ENCODE measurements around the gene LMO4.

Gene LMO4

DNA sequence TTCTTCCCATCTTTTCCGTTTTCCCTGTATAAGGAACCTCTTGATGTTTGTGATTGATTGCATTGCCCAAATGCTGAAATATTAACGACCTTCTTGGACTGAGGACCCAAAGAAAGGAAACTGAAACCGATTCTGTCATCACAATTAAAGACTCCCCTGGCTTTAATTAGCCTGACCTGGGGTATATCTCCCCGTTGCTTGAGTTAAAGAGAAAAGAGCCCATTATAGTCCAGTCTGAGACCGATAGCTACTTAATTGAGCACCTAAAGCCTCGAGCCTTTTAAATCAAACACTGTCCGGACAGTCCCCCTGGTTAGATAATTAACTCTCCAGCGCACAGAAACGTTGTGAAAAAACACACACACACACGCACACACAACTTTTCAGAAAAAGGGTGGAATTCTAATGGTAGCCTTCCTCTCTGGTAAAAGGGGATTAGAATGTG lies 8.0 kb downstream of the LMO4 start:
- Histone ChIP-seq H3K9me3 (ENCODE audit: control insufficient read depth, insufficient read depth, low read length) (no peaks in the 10 kb centered on the region), H3K9me2 (replicated peaks; ENCODE audit: control insufficient read depth, low read length) (no peaks in the 10 kb centered on the region), H3K27me3 (ENCODE audit: control insufficient read depth, low read length) (peaks cover 8% of the 10 kb centered on the region), H3K79me2 (ENCODE audit: control insufficient read depth, low read length) (peaks cover 32% of the 10 kb centered on the region), H3K4me2 (ENCODE audit: low read length) (no peak overlapping the region), H3K36me3 (ENCODE audit: control insufficient read depth, low read length) (peaks cover 65% of the 10 kb centered on the region), H3K27ac (ENCODE audit: low read depth, low read length) (no peak overlapping the region), H4K20me1 (ENCODE audit: control insufficient read depth, insufficient read depth, low read depth, low read length) (peaks cover 13% of the 10 kb centered on the region; the same call in 1 of the 2 replicates), H3K4me3 (ENCODE audit: low read length) (no peak overlapping the region), H3K4me1 (ENCODE audit: control insufficient read depth, low read length) (peaks cover 37% of the 10 kb centered on the region), H3F3A (ENCODE audit: control insufficient read depth, insufficient read depth) (peaks cover 20% of the 10 kb centered on the region)
- no peak for TF ChIP-seq EZH2phosphoT487 (IDR thresholded peaks at IDR 0.05; ENCODE audit: borderline replicate concordance, low read length)
- TF ChIP-seq, protein P1, sequence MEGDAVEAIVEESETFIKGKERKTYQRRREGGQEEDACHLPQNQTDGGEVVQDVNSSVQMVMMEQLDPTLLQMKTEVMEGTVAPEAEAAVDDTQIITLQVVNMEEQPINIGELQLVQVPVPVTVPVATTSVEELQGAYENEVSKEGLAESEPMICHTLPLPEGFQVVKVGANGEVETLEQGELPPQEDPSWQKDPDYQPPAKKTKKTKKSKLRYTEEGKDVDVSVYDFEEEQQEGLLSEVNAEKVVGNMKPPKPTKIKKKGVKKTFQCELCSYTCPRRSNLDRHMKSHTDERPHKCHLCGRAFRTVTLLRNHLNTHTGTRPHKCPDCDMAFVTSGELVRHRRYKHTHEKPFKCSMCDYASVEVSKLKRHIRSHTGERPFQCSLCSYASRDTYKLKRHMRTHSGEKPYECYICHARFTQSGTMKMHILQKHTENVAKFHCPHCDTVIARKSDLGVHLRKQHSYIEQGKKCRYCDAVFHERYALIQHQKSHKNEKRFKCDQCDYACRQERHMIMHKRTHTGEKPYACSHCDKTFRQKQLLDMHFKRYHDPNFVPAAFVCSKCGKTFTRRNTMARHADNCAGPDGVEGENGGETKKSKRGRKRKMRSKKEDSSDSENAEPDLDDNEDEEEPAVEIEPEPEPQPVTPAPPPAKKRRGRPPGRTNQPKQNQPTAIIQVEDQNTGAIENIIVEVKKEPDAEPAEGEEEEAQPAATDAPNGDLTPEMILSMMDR (IDR thresholded peaks at IDR 0.05; ENCODE audit: low read depth, low read length, poor library complexity, severe bottlenecking), result no peak

DNA sequence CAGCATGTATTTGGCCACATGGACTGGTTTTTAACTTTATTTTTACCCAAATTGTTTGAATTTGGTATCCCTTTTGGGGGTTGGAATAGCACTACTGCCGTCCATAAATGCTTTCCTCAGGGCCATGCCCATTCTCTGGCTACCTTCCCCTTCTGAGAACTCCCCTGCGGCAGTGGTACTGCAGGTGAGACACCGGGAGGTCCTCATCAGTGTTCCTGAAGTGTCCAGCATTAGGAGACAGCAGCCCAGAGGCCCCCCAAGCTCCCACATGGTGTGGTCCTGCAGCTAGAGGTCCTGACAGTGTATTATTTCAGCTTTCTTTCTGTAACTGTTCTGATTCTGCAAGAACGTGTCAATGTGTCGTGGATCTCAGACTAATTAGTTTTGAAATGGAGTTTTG lies 8.9 kb downstream of the LMO4 start:
- Histone ChIP-seq H3K27ac (ENCODE audit: low read depth, low read length) (no peak overlapping the region), H3K9me2 (replicated peaks; ENCODE audit: control insufficient read depth, low read length) (no peaks in the 10 kb centered on the region), H3K27me3 (ENCODE audit: control insufficient read depth, low read length) (no peaks in the 10 kb centered on the region), H4K20me1 (ENCODE audit: control insufficient read depth, insufficient read depth, low read depth, low read length) (0 out of 2 replicates have a peak, but pooled peaks cover 5% of the 10 kb centered on the region), H3K79me2 (ENCODE audit: control insufficient read depth, low read length) (peaks cover 32% of the 10 kb centered on the region), H3K4me1 (ENCODE audit: control insufficient read depth, low read length) (peaks cover 29% of the 10 kb centered on the region), H3F3A (ENCODE audit: control insufficient read depth, insufficient read depth) (peaks cover 16% of the 10 kb centered on the region), H3K36me3 (ENCODE audit: control insufficient read depth, low read length) (peaks cover 68% of the 10 kb centered on the region), H3K4me3 (ENCODE audit: low read length) (no peak overlapping the region), H3K9me3 (ENCODE audit: control insufficient read depth, insufficient read depth, low read length) (no peaks in the 10 kb centered on the region), H3K4me2 (ENCODE audit: low read length) (no peak overlapping the region)
- TF ChIP-seq, protein P1 (IDR thresholded peaks at IDR 0.05; ENCODE audit: low read depth, low read length, poor library complexity, severe bottlenecking), result no peak

DNA sequence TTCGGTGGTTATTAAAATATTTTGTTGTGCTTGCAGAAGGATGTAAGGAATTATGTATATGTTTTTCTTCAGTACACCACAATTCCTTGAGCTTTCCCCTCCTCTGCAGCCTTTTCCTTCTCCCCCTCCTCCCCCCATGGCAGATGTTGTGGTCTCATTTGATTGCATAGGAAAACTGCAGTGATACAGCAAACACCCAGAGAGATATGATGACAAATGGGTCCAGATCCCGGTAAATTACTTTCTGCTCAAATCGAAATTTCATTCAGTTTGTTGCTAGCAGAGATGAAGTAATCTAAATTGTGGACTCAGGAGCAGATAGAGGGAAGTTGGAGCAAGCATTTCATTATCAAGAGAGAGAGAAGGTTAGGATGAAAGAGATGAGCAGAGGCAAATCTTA lies 9.9 kb downstream of the LMO4 start:
- Histone ChIP-seq H3F3A (ENCODE audit: control insufficient read depth, insufficient read depth) (peaks cover 6% of the 10 kb centered on the region), H3K9me3 (ENCODE audit: control insufficient read depth, insufficient read depth, low read length) (no peaks in the 10 kb centered on the region), H3K27me3 (ENCODE audit: control insufficient read depth, low read length) (no peaks in the 10 kb centered on the region), H4K20me1 (ENCODE audit: control insufficient read depth, insufficient read depth, low read depth, low read length) (no peaks in the 10 kb centered on the region), H3K27ac (ENCODE audit: low read depth, low read length) (no peak overlapping the region), H3K9me2 (replicated peaks; ENCODE audit: control insufficient read depth, low read length) (no peaks in the 10 kb centered on the region), H3K4me2 (ENCODE audit: low read length) (no peak overlapping the region), H3K36me3 (ENCODE audit: control insufficient read depth, low read length) (peaks cover 68% of the 10 kb centered on the region), H3K4me3 (ENCODE audit: low read length) (no peak overlapping the region), H3K79me2 (ENCODE audit: control insufficient read depth, low read length) (peaks cover 32% of the 10 kb centered on the region), H3K4me1 (ENCODE audit: control insufficient read depth, low read length) (peaks cover 20% of the 10 kb centered on the region)
- TF ChIP-seq, protein P1 (IDR thresholded peaks at IDR 0.05; ENCODE audit: low read depth, low read length, poor library complexity, severe bottlenecking), result no peak

DNA sequence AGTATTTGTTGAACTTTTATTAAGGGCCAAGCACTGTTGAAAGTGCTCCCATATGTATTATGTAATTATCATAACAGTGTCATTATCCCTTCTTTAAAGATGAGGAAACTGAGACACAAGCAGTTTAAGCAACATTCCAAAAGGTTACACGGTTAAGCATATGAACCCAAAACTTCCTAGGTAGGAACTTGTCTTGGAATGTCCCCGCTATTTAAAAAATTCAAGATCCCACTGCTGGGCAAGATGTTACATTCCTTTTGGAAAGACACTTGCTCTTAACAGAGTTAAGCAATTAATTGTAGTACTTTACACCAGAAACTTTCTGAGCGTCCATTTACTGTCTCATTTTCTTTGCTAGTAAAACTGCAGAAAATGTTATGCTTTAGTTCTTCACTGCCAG lies 15.6 kb downstream of the LMO4 start:
- Histone ChIP-seq H3K4me3 (ENCODE audit: low read length) (no peak overlapping the region), H3K4me1 (ENCODE audit: control insufficient read depth, low read length) (peaks cover 6% of the 10 kb centered on the region), H3K9me2 (replicated peaks; ENCODE audit: control insufficient read depth, low read length) (no peaks in the 10 kb centered on the region), H3K27me3 (ENCODE audit: control insufficient read depth, low read length) (no peaks in the 10 kb centered on the region), H3K9me3 (ENCODE audit: control insufficient read depth, insufficient read depth, low read length) (no peaks in the 10 kb centered on the region), H3K79me2 (ENCODE audit: control insufficient read depth, low read length) (no peaks in the 10 kb centered on the region), H3K36me3 (ENCODE audit: control insufficient read depth, low read length) (peaks cover 56% of the 10 kb centered on the region), H3F3A (ENCODE audit: control insufficient read depth, insufficient read depth) (no peaks in the 10 kb centered on the region), H3K4me2 (ENCODE audit: low read length) (no peak overlapping the region), H3K27ac (ENCODE audit: low read depth, low read length) (no peak overlapping the region), H4K20me1 (ENCODE audit: control insufficient read depth, insufficient read depth, low read depth, low read length) (no peaks in the 10 kb centered on the region)
- TF ChIP-seq, protein P1 (IDR thresholded peaks at IDR 0.05; ENCODE audit: low read depth, low read length, poor library complexity, severe bottlenecking), result no peak
- TF ChIP-seq EZH2phosphoT487 (IDR thresholded peaks at IDR 0.05; ENCODE audit: borderline replicate concordance, low read length), result no peak

Measured in DOHH2 (cell line).